Measurements from ENCODE around the gene UQCR11.
A peak's percentile ranks its signal among the peaks of the same experiment; 100 is the strongest.

Gene UQCR11

GRCh38 chr19:1613808-1614570, 8.7 kb upstream of the UQCR11 start:
- DNase-seq: no peak

- no peak for DNase-seq
These were observed 7.9 kb upstream of the UQCR11 start for GRCh38 chr19:1613146-1613545.

- no peak for DNase-seq
These were observed 7.1 kb upstream of the UQCR11 start for GRCh38 chr19:1612114-1613086.

- no peak for DNase-seq
These were observed 6.1 kb upstream of the UQCR11 start for GRCh38 chr19:1611353-1611752.

GRCh38 chr19:1610579-1610978, 5.3 kb upstream of the UQCR11 start:
- no peak for DNase-seq

GRCh38 chr19:1609680-1610474, 4.6 kb upstream of the UQCR11 start:
- DNase-seq: no peak

- DNase-seq: no peak
These were observed 3.8 kb upstream of the UQCR11 start for GRCh38 chr19:1609103-1609396.

- no peak for DNase-seq
These were observed 3.3 kb upstream of the UQCR11 start for GRCh38 chr19:1608359-1609102.

GRCh38 chr19:1606138-1606651, 933 bp upstream of the UQCR11 start:
- no peak for DNase-seq

- DNase-seq: no peak
These were observed 3.1 kb downstream of the UQCR11 start for GRCh38 chr19:1602091-1602707.

- DNase-seq: no peak
These were observed 3.6 kb downstream of the UQCR11 start for GRCh38 chr19:1601613-1602064.

- no peak for DNase-seq
These were observed 5.8 kb downstream of the UQCR11 start for GRCh38 chr19:1599460-1599846.

- DNase-seq: no peak
These were observed 6.3 kb downstream of the UQCR11 start for GRCh38 chr19:1598777-1599459.

GRCh38 chr19:1593501-1593772, 11.8 kb downstream of the UQCR11 start:
- DNase-seq: no peak

GRCh38 chr19:1592755-1593500, 12.3 kb downstream of the UQCR11 start, which contains the start of gene MBD3:
MBD3 (minus strand) TSS chr19:1592865; CDS start chr19:1592631, 234 bp downstream.
- DNase-seq: peak; percentile 91

GRCh38 chr19:1592024-1592754, 13.1 kb downstream of the UQCR11 start:
- DNase-seq: peak; percentile 91

- no peak for DNase-seq
These were observed 13.7 kb downstream of the UQCR11 start for GRCh38 chr19:1591421-1592023.

- DNase-seq: no peak
These were observed 14.4 kb downstream of the UQCR11 start for GRCh38 chr19:1590641-1591397.

GRCh38 chr19:1587872-1588271, 17.4 kb downstream of the UQCR11 start:
- no peak for DNase-seq
